HG02970 (cell line): Measurements from ENCODE around the gene HLA-DQA2.
"Not testable (repeated sequence)": the region's sequence is repeated elsewhere in the genome, so short reads cannot be mapped to it uniquely, and the experiment has no call there.

ENCODE experiments used
- ATAC-seq: cut with Tn5 transposase; IDR thresholded peaks from one replicate; pipeline ENCODE4 v1.9.1; 2021; ENCODE audit warnings: mild to moderate bottlenecking, moderate library complexity, moderate number of reproducible peaks; ENCODE audit not compliant: unreplicated experiment, low FRiP score

Gene HLA-DQA2

GRCh38 chr6:32741031-32741960 lies at the start of gene HLA-DQA2:
TSS of gene HLA-DQA2 (plus strand) at chr6:32741391. CDS start at chr6:32741444, 53 bp downstream.
- ATAC-seq = no peak

- ATAC-seq = no peak
Observed at GRCh38 chr6:32692019-32692418, 49.2 kb upstream of the HLA-DQA2 start.

GRCh38 chr6:32697031-32697430 lies 44.2 kb upstream of the HLA-DQA2 start:
- ATAC-seq = no peak

GRCh38 chr6:32700391-32701040 lies 40.7 kb upstream of the HLA-DQA2 start:
- ATAC-seq = no peak

GRCh38 chr6:32703347-32703746 lies 37.8 kb upstream of the HLA-DQA2 start:
- ATAC-seq = no peak

GRCh38 chr6:32705164-32705563 lies 36.0 kb upstream of the HLA-DQA2 start:
- ATAC-seq = not testable (repeated sequence)

GRCh38 chr6:32709625-32710024 lies 31.6 kb upstream of the HLA-DQA2 start:
- ATAC-seq = no peak

- no peak for ATAC-seq
Observed at GRCh38 chr6:32713241-32713640, 27.9 kb upstream of the HLA-DQA2 start.

GRCh38 chr6:32716396-32716795 lies 24.8 kb upstream of the HLA-DQA2 start:
- ATAC-seq = no peak

GRCh38 chr6:32718879-32719278 lies 22.3 kb upstream of the HLA-DQA2 start:
- ATAC-seq = no peak

- ATAC-seq = no peak
Observed at GRCh38 chr6:32738126-32738525, 3.1 kb upstream of the HLA-DQA2 start.

GRCh38 chr6:32742374-32742773 lies 1.2 kb downstream of the HLA-DQA2 start:
- ATAC-seq = no peak

GRCh38 chr6:32744776-32745175 lies 3.6 kb downstream of the HLA-DQA2 start:
- ATAC-seq = no peak

- not testable (repeated sequence) for ATAC-seq
Observed at GRCh38 chr6:32745649-32746048, 4.5 kb downstream of the HLA-DQA2 start.

GRCh38 chr6:32752580-32752979 lies 11.4 kb downstream of the HLA-DQA2 start:
- ATAC-seq = no peak

- no peak for ATAC-seq
Observed at GRCh38 chr6:32759669-32760068, 18.5 kb downstream of the HLA-DQA2 start.

GRCh38 chr6:32761072-32761471 lies 19.9 kb downstream of the HLA-DQA2 start:
- ATAC-seq = no peak

- ATAC-seq = no peak
Observed at GRCh38 chr6:32761548-32761947, 20.4 kb downstream of the HLA-DQA2 start.

- ATAC-seq = no peak
Observed at GRCh38 chr6:32763421-32763820, 22.2 kb downstream of the HLA-DQA2 start, which contains the start of gene HLA-DQB2. TSS of gene HLA-DQB2 (minus strand) at chr6:32763532. CDS start at chr6:32763470, 62 bp downstream.

- ATAC-seq = no peak
Observed at GRCh38 chr6:32764048-32764447, 22.9 kb downstream of the HLA-DQA2 start.

GRCh38 chr6:32772656-32773055 lies 31.5 kb downstream of the HLA-DQA2 start:
- ATAC-seq = no peak
